SU-DHL-6 (cell line): ENCODE data around the gene PLXDC2.

Experiments
- EZH2phosphoT487 ChIP-seq: fragments of 200-600 bp; sonication (generic), shearing (Covaris generic); conservative IDR thresholded peaks from 2 replicates; pipeline ENCODE4 v1.6.1; 2018; ENCODE audit warnings: mild to moderate bottlenecking, antibody characterized with exemption, low read length, moderate library complexity, mixed read lengths
- TF ChIP-seq, protein P1 (sequence below): fragments of 200-600 bp; sonication (generic); IDR thresholded peaks from one replicate; pipeline ENCODE4 v1.5.1; 2017; ENCODE audit warnings: antibody characterized with exemption, mild to moderate bottlenecking, low read length, moderate library complexity; ENCODE audit not compliant: insufficient read depth, poor library complexity, severe bottlenecking

DNA sequence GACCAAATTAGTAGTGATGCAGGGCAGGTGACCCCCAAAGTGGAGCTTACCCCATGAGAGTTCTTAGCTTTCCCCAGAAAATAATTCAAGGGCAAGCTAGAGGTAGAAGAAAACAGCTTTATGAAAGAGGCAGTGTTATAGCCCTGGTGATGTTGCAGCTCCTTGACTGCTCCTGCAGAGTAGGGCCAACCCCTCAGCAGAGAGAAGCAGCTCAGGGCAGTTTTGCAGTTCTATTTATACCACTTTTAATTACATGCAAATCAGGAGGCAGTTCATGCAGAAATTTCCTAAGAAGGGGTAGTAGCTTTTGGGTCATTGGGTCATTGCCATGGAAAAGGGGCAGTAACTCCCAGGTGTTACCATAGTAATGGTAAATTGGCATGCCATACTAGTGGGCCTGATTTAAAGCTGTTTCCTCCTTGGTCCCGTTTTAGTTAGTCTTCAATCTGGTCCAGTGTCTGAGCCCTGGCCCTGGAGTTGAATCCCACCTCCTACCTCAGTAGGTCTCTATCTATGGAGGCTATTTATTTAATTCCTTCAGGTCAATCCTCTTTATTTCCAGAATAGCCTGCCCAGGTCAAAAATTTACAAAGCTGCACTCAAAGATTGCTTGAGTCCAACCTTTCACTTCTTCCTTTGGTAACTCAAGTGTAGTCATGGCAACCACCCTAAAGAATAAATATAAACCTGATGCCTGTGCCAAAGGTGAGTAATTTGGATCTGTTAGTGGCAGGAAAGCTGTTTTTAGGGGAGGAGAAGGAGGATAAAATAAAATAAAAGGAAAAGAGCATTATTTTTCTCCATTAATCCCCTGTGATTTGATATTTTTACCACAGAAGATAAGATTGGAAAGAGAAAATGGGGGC, 29.5 kb downstream of the PLXDC2 start:
- TF ChIP-seq, protein P1, sequence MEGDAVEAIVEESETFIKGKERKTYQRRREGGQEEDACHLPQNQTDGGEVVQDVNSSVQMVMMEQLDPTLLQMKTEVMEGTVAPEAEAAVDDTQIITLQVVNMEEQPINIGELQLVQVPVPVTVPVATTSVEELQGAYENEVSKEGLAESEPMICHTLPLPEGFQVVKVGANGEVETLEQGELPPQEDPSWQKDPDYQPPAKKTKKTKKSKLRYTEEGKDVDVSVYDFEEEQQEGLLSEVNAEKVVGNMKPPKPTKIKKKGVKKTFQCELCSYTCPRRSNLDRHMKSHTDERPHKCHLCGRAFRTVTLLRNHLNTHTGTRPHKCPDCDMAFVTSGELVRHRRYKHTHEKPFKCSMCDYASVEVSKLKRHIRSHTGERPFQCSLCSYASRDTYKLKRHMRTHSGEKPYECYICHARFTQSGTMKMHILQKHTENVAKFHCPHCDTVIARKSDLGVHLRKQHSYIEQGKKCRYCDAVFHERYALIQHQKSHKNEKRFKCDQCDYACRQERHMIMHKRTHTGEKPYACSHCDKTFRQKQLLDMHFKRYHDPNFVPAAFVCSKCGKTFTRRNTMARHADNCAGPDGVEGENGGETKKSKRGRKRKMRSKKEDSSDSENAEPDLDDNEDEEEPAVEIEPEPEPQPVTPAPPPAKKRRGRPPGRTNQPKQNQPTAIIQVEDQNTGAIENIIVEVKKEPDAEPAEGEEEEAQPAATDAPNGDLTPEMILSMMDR: no peak
- no peak for TF ChIP-seq EZH2phosphoT487
